ENCODE data around the gene PDPN. TPM values are rescaled to one million over a fixed set of nuclear protein-coding genes. Genes with fewer than 3 reads are reported as not detected.

Gene PDPN
- total RNA-seq, 1 experiment from 2014 or later = not detected

DNA sequence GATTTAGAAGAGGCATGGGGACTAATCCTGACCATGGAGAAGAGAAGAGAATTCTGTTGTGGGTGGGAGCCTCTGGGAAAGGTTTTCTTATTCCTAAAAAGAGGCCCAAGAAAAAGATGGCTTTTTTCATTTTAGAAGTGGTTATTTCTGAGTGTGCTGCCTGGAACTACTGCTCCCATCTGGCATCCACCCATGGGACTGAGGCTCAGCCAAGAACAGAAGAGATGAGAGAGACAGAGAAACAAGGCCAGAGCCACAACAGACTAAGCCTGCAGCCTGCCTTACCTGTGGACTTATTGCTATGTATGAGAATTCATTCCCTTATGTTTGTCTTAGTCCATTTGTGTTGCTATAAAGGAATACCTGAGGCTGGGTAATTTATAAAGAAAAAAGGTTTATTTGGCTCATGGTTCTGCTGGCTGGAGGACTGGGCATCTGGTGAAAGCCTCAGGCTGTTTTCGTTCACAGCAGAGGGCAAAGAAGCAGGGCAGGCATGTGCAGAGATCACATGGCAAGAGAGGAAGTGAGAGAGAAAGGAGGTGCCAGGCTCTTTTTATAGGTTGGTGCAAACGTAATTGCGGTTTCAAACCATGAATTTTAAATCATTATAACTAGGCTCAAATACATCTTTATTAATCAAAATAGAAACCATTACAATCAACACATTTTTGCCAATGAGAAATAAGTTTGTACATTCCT, 58.8 kb downstream of the PDPN start:
- no TSS peak for BruUV-seq (replicated peaks)
- Histone ChIP-seq H3K4me3 (replicated peaks in 1 of 2; ENCODE audit: low read depth in 1 of 2, low read length in 2 of 2) (no peak overlapping the region), H3K4me2 (ENCODE audit: low read length) (no peak overlapping the region), H3K4me1 (ENCODE audit: control insufficient read depth in 1 of 2, insufficient read depth in 2 of 2, low read length in 2 of 2) (no peaks in the 10 kb centered on the region), H3K9ac (ENCODE audit: low read length) (no peak overlapping the region), H3K36me3 (ENCODE audit: control insufficient read depth in 1 of 2, insufficient read depth in 2 of 2, low read length in 2 of 2) (no peaks in the 10 kb centered on the region), H3K27me3 (ENCODE audit: insufficient read depth, low read length) (no peaks in the 10 kb centered on the region), H4K20me1 (ENCODE audit: insufficient read depth) (no peaks in the 10 kb centered on the region), H3K27ac (ENCODE audit: low read depth, low read length) (no peak overlapping the region), H3K79me2 (ENCODE audit: insufficient read depth, low read length) (no peaks in the 10 kb centered on the region), H2AFZ (ENCODE audit: low read depth, low read length, poor library complexity, severe bottlenecking) (no peak overlapping the region), H3K9me2 (ENCODE audit: insufficient read depth) (no peaks in the 10 kb centered on the region), H3K9me3 (ENCODE audit: control insufficient read depth in 1 of 2, insufficient read depth in 1 of 2, low read depth in 1 of 2, low read length in 2 of 2) (no peaks in the 10 kb centered on the region)
- TF ChIP-seq JUND (IDR thresholded peaks at IDR 0.05) (no peak), YY1 (IDR thresholded peaks at IDR 0.05; ENCODE audit: extremely low read depth, insufficient replicate concordance, low read depth, low read length) (no peak), EZH2 (IDR thresholded peaks at IDR 0.05) (no peak), TCF7L2 (IDR thresholded peaks at IDR 0.05; ENCODE audit: borderline replicate concordance, extremely low read depth, insufficient read depth, insufficient read length) (no peak), ZNF274 (IDR thresholded peaks at IDR 0.05; ENCODE audit: low read depth, low read length) (no peak), SRF (IDR thresholded peaks at IDR 0.05; ENCODE audit: low read depth) (no peak), RAD21 (IDR thresholded peaks at IDR 0.05; ENCODE audit: low read depth) (no peak)
- TF ChIP-seq, protein P1, sequence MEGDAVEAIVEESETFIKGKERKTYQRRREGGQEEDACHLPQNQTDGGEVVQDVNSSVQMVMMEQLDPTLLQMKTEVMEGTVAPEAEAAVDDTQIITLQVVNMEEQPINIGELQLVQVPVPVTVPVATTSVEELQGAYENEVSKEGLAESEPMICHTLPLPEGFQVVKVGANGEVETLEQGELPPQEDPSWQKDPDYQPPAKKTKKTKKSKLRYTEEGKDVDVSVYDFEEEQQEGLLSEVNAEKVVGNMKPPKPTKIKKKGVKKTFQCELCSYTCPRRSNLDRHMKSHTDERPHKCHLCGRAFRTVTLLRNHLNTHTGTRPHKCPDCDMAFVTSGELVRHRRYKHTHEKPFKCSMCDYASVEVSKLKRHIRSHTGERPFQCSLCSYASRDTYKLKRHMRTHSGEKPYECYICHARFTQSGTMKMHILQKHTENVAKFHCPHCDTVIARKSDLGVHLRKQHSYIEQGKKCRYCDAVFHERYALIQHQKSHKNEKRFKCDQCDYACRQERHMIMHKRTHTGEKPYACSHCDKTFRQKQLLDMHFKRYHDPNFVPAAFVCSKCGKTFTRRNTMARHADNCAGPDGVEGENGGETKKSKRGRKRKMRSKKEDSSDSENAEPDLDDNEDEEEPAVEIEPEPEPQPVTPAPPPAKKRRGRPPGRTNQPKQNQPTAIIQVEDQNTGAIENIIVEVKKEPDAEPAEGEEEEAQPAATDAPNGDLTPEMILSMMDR (IDR thresholded peaks at IDR 0.05 in 2 of 3, conservative IDR thresholded peaks at IDR 0.05 in 1 of 3; ENCODE audit: borderline replicate concordance in 1 of 3, insufficient read depth in 1 of 3, low read depth in 2 of 3, low read length in 2 of 3) = no peak
- TF ChIP-seq, protein P2, sequence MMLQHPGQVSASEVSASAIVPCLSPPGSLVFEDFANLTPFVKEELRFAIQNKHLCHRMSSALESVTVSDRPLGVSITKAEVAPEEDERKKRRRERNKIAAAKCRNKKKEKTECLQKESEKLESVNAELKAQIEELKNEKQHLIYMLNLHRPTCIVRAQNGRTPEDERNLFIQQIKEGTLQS (IDR thresholded peaks at IDR 0.05) = no peak
- intact Hi-C loops (cut with micrococcal nuclease) = no loop called here
- ChIA-PET POLR2A (no interaction called here), RAD21 (ENCODE audit: low non-redundant PET in 1 of 2, low total read pairs in 2 of 2, uncharacterized antibody in 2 of 2, unreplicated experiment in 2 of 2) (no interaction called here), CTCF (no interaction called here)
- ATAC-seq (no peak), DNase-seq (ENCODE audit: low read depth, low spot score) (no peak)

Measured in HCT116 (cell line).